Fibroblast of mammary gland (primary cell): Measurements from ENCODE around the gene TULP4.

Source experiments
- DNase-seq: peaks from one replicate; pipeline ENCODE4 v3.0.0-alpha.2; 2010; ENCODE audit warnings: low read depth
- H3K4me3 ChIP-seq: 2 replicates; pipeline ENCODE4 v1.5.1; 2011; ENCODE audit warnings: low read depth, mild to moderate bottlenecking, low read length, moderate library complexity; ENCODE audit not compliant: control insufficient read depth
- TF ChIP-seq, protein P1 (sequence below): conservative IDR thresholded peaks from 2 replicates; pipeline ENCODE4 v1.5.1; 2011; ENCODE audit warnings: low read depth, low read length, inconsistent platforms; ENCODE audit not compliant: control insufficient read depth, insufficient read depth

TULP4 gene

GRCh38 chr6:158312165-158312564 is at the start of gene TULP4:
Gene TULP4 (plus strand): TSS chr6:158312465. CDS start chr6:158314017, 1,552 bp downstream.
- TF ChIP-seq, protein P1, sequence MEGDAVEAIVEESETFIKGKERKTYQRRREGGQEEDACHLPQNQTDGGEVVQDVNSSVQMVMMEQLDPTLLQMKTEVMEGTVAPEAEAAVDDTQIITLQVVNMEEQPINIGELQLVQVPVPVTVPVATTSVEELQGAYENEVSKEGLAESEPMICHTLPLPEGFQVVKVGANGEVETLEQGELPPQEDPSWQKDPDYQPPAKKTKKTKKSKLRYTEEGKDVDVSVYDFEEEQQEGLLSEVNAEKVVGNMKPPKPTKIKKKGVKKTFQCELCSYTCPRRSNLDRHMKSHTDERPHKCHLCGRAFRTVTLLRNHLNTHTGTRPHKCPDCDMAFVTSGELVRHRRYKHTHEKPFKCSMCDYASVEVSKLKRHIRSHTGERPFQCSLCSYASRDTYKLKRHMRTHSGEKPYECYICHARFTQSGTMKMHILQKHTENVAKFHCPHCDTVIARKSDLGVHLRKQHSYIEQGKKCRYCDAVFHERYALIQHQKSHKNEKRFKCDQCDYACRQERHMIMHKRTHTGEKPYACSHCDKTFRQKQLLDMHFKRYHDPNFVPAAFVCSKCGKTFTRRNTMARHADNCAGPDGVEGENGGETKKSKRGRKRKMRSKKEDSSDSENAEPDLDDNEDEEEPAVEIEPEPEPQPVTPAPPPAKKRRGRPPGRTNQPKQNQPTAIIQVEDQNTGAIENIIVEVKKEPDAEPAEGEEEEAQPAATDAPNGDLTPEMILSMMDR: no peak
- no peak for DNase-seq
- H3K4me3 ChIP-seq: no peak within 1 kb of the TSS

GRCh38 chr6:158262755-158263154 is 49.5 kb upstream of the TULP4 start:
- TF ChIP-seq, protein P1: no peak
- H3K4me3 ChIP-seq: no peak overlapping the region
- DNase-seq: no peak

GRCh38 chr6:158264180-158264579 is 48.1 kb upstream of the TULP4 start:
- H3K4me3 ChIP-seq: no peak overlapping the region
- DNase-seq: no peak
- TF ChIP-seq, protein P1: no peak

- TF ChIP-seq, protein P1: no peak
- H3K4me3 ChIP-seq: no peak overlapping the region
- DNase-seq: no peak
Observed at GRCh38 chr6:158266131-158266530, 46.1 kb upstream of the TULP4 start.

DNA sequence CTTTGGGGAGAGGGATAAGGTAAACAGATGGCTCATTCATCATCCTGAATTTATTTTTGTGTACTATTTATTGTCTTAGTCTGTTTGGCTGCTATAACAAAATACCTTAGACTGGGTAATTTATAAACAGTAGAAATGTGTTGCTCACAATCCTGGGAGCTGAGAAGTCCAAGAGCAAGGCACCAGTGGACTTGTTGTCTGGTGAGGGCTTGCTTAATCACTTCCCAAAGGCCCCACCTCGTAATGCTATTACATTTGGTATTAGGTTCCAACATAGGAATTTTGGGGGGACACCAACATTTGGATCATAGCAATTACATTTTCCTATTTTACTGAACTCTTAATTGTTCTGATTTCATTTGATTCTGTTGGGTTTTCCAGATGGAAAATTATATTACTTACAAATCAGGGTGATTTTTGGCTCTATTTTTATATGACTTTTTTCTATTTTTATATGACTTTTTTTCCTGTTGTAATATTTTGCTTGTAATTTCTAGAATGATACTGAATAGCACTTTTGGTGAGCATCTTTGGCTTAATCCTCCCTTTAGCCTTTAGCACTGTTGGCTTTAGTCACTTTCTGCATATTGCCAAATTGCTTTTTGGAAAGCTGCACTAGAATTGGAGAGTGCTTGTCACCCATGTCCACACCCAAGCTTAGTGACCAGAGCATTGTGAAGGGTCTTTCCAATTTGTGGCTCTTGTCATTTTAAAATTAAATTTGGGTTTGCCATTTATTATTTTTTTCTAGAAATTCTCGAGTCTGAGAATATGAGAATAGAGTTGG is 43.7 kb upstream of the TULP4 start:
- TF ChIP-seq, protein P1: no peak

GRCh38 chr6:158269657-158270056 is 42.6 kb upstream of the TULP4 start:
- no peak for DNase-seq
- no peak overlapping the region for H3K4me3 ChIP-seq
- TF ChIP-seq, protein P1: no peak

More for the DNA sequence above, 43.7 kb upstream of the TULP4 start:
- H3K4me3 ChIP-seq: no peak overlapping the region
- DNase-seq: no peak
